ENCODE data around the gene DDX11. TPM values are rescaled to one million over a fixed set of nuclear protein-coding genes. Genes with fewer than 3 reads are reported as not detected.
"Not testable (repeated sequence)": the region's sequence is repeated elsewhere in the genome, so short reads cannot be mapped to it uniquely, and the experiment has no call there.

DDX11 gene
- total RNA-seq, 4 donors from 2014 or later, result 0.77 to 67.7 (median 15.5) TPM

- DNase-seq; H3K27ac ChIP-seq; H3K4me3 ChIP-seq; intact Hi-C loops (cut with DNase I; ENCODE audit: low total_unique reads); H3K27me3 ChIP-seq; H3K4me1 ChIP-seq; H3K36me3 ChIP-seq; H3K9me3 ChIP-seq: not testable (repeated sequence)
Observed at GRCh38 chr12:31053944-31054343, 19.7 kb upstream of the DDX11 start.

GRCh38 chr12:31057671-31058070 lies 16.0 kb upstream of the DDX11 start:
- no peak for TF ChIP-seq POLR2A (IDR thresholded peaks at IDR 0.05)
- no peak for TF ChIP-seq CTCF (IDR thresholded peaks at IDR 0.05)
- H3K9me3 ChIP-seq, result no peaks in the 10 kb centered on the region
- H3K4me3 ChIP-seq, result no peak overlapping the region
- no peak for DNase-seq
- H3K4me1 ChIP-seq, result no peaks in the 10 kb centered on the region
- no peaks in the 10 kb centered on the region for H3K27me3 ChIP-seq
- H3K36me3 ChIP-seq, result no peaks in the 10 kb centered on the region
- intact Hi-C loops (cut with DNase I; ENCODE audit: low total_unique reads), result no loop called here
- H3K27ac ChIP-seq, result no peak overlapping the region

GRCh38 chr12:31066196-31066595 lies 7.5 kb upstream of the DDX11 start:
- H3K4me1 ChIP-seq; DNase-seq; H3K36me3 ChIP-seq; H3K27me3 ChIP-seq; intact Hi-C loops (cut with DNase I; ENCODE audit: low total_unique reads); H3K4me3 ChIP-seq; H3K9me3 ChIP-seq; H3K27ac ChIP-seq: not testable (repeated sequence)

GRCh38 chr12:31067656-31068055 lies 6.0 kb upstream of the DDX11 start:
- H3K4me1 ChIP-seq; H3K36me3 ChIP-seq; H3K27ac ChIP-seq; H3K9me3 ChIP-seq; DNase-seq; intact Hi-C loops (cut with DNase I; ENCODE audit: low total_unique reads); H3K4me3 ChIP-seq; H3K27me3 ChIP-seq: not testable (repeated sequence)

- H3K9me3 ChIP-seq; H3K36me3 ChIP-seq; H3K4me1 ChIP-seq; H3K27me3 ChIP-seq; H3K27ac ChIP-seq; H3K4me3 ChIP-seq; DNase-seq; intact Hi-C loops (cut with DNase I; ENCODE audit: low total_unique reads): not testable (repeated sequence)
Observed at GRCh38 chr12:31070971-31071740, 2.5 kb upstream of the DDX11 start.

GRCh38 chr12:31072962-31073361 lies 698 bp upstream of the DDX11 start:
- peak overlapping the region in 1 of 2 donors; percentile 66 for H3K4me3 ChIP-seq
- H3K9me3 ChIP-seq; intact Hi-C loops (cut with DNase I; ENCODE audit: low total_unique reads); H3K27ac ChIP-seq; DNase-seq; H3K27me3 ChIP-seq; H3K4me1 ChIP-seq; H3K36me3 ChIP-seq: not testable (repeated sequence)

- intact Hi-C loops (cut with DNase I; ENCODE audit: low total_unique reads); H3K36me3 ChIP-seq; H3K9me3 ChIP-seq; H3K27me3 ChIP-seq; DNase-seq; H3K4me1 ChIP-seq: not testable (repeated sequence)
- Histone ChIP-seq H3K27ac (peak overlapping the region in 1 of 2 donors; percentile 83), H3K4me3 (peak overlapping the region; percentile 34 to 66)
Observed at GRCh38 chr12:31074333-31074874, 744 bp downstream of the DDX11 start.

- H3K4me1 ChIP-seq; H3K4me3 ChIP-seq; H3K27me3 ChIP-seq; H3K36me3 ChIP-seq; H3K9me3 ChIP-seq; intact Hi-C loops (cut with DNase I; ENCODE audit: low total_unique reads); DNase-seq; H3K27ac ChIP-seq: not testable (repeated sequence)
Observed at GRCh38 chr12:31076150-31076549, 2.5 kb downstream of the DDX11 start.

GRCh38 chr12:31077095-31077494 lies 3.4 kb downstream of the DDX11 start:
- H3K27me3 ChIP-seq; H3K27ac ChIP-seq; H3K4me3 ChIP-seq; H3K4me1 ChIP-seq; DNase-seq; H3K9me3 ChIP-seq; H3K36me3 ChIP-seq; intact Hi-C loops (cut with DNase I; ENCODE audit: low total_unique reads): not testable (repeated sequence)

GRCh38 chr12:31077998-31078397 lies 4.3 kb downstream of the DDX11 start:
- H3K36me3 ChIP-seq; H3K4me3 ChIP-seq; intact Hi-C loops (cut with DNase I; ENCODE audit: low total_unique reads); H3K27ac ChIP-seq; DNase-seq; H3K9me3 ChIP-seq; H3K27me3 ChIP-seq; H3K4me1 ChIP-seq: not testable (repeated sequence)

- H3K4me3 ChIP-seq; H3K27ac ChIP-seq; intact Hi-C loops (cut with DNase I; ENCODE audit: low total_unique reads); H3K9me3 ChIP-seq; H3K36me3 ChIP-seq; H3K27me3 ChIP-seq; DNase-seq; H3K4me1 ChIP-seq: not testable (repeated sequence)
Observed at GRCh38 chr12:31079421-31079820, 5.8 kb downstream of the DDX11 start.

- H3K27me3 ChIP-seq; DNase-seq; H3K9me3 ChIP-seq; H3K4me1 ChIP-seq; intact Hi-C loops (cut with DNase I; ENCODE audit: low total_unique reads); H3K36me3 ChIP-seq; H3K27ac ChIP-seq; H3K4me3 ChIP-seq: not testable (repeated sequence)
Observed at GRCh38 chr12:31080221-31080620, 6.6 kb downstream of the DDX11 start.

GRCh38 chr12:31081274-31081673 lies 7.6 kb downstream of the DDX11 start:
- intact Hi-C loops (cut with DNase I; ENCODE audit: low total_unique reads); H3K27ac ChIP-seq; H3K27me3 ChIP-seq; H3K9me3 ChIP-seq; H3K4me1 ChIP-seq; H3K36me3 ChIP-seq; H3K4me3 ChIP-seq; DNase-seq: not testable (repeated sequence)
